Measurements from ENCODE around the gene CYP46A1. TPM values are rescaled to one million over a fixed set of nuclear protein-coding genes. Genes with fewer than 3 reads are reported as not detected.
A peak's percentile ranks its signal among the peaks of the same experiment; 100 is the strongest.

Gene CYP46A1
- total RNA-seq, 1 experiment from 2014 or later = not detected

DNA sequence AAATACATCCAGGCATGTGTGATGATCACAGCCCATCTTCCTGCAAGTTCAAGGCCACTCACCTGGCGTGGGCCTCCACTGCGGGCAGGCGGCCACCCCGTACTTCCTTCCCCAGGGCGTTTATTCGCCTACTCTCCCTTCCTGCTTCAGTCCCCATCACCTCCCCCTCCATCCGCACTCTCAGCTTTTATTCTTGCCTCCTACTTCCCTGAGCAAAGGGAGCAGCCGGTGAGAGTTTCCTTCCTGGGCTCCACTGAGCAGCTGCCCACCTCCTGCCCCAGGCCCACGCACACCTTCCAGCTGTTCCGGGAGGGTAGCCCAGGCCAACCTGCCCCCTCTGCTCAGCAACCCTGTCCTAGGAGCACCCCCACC lies 4.1 kb downstream of the CYP46A1 start:
- no peak for DNase-seq (ENCODE audit: low spot score)

DNA sequence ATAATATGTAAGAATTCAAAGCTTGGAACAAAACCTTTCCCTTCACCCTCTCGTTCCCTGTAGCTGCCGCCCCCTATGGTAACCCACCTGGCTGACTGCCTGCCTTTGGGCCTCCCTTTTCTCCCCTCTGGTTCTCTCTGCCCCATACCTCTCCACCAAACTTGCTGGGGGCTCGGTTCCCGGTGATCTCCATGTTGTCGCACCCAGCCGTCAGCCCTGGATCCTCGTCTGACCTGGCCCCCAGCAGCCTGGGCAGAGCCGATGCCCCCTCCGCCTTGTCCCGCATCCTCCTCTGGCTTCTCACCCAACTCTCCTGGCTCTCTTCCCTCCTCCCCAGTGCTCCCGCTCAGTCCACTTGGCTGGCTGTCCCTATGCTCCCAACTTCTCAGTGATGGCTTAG lies 4.5 kb downstream of the CYP46A1 start:
- no peak for DNase-seq (ENCODE audit: low spot score)

GRCh38 chr14:99689266-99690236 lies 5.5 kb downstream of the CYP46A1 start:
- no peak for DNase-seq (ENCODE audit: low spot score)

GRCh38 chr14:99690636-99691035 lies 6.5 kb downstream of the CYP46A1 start:
- DNase-seq (ENCODE audit: low spot score) = no peak

GRCh38 chr14:99691111-99691885 lies 7.2 kb downstream of the CYP46A1 start:
- no peak for DNase-seq (ENCODE audit: low spot score)

DNA sequence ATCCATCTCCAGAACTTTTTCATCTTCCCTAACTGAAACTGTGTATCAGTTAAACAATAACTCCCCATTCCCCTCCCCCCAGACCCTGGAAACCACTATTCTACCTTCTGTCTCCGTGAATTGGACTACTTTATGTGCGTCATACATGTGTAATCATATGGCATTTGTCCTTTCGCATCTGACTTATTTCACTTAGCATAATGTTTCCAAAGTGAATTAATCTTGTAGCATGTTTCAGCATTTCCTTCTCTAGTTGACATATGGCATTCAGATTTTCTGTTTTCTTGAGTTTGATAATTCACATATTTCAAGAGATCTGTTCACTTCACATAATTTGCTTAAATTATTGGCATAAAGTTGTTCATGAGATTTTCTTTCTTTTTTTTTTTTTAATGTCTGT lies 9.8 kb downstream of the CYP46A1 start:
- no peak for DNase-seq (ENCODE audit: low spot score)

DNA sequence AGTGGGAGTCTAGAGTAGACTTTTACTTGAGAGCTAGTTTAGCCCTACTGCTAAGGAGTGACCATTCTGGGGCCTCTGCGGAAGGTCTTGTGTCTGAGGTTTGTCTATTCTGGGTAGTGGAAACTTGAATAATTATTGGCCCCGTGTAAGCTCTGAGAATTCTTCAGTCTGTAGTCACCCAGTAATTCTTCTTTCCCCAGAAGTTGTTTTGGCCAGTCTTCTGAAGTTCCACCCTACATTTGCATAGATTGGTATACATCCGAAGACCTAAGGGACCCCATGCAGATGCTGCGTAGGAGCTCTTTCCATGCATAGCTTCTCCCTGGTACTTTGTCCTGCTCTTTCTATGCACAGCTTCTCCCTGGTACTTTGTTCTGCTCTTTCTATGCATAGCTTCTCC lies 12.8 kb downstream of the CYP46A1 start:
- DNase-seq (ENCODE audit: low spot score) = no peak

DNA sequence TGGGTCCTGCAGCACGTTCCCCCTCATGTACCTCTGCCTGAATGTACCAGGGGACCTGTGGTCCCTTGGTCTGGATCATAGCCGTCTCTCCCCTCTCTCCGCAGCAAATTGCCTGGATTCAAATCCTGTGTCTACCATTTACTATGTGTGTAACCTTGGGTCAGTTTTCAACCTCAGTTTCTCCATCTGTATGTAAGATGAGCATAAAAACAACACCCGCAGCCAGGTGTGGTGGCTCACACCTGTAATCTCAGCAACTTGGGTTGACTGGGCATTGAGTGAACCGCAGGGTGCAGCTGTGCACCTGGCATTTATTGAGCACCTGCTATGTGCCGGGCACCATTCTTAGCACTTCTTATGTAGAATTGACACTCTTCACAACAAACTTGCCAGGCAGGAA lies 14.1 kb downstream of the CYP46A1 start:
- DNase-seq (ENCODE audit: low spot score) = no peak

DNA sequence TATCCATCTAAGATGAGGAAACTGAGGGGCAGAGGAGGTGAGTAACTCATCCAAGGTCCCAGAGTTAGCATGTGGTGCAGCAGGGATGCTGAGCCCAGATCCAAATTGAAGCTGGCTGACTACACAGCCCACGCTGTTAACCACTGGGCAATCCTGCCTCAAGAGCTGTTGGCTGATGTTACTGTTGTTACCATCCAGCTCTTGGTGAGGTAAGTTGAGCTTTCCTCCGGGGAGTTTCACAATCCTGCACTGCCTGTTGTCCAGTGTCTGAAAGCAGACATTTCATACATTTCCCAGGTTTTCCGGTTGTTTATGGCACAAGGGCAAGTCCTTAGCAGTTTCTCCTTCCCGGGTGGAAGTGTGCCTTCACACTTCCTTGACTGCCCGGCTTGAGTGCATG lies 14.5 kb downstream of the CYP46A1 start:
- DNase-seq (ENCODE audit: low spot score) = no peak

DNA sequence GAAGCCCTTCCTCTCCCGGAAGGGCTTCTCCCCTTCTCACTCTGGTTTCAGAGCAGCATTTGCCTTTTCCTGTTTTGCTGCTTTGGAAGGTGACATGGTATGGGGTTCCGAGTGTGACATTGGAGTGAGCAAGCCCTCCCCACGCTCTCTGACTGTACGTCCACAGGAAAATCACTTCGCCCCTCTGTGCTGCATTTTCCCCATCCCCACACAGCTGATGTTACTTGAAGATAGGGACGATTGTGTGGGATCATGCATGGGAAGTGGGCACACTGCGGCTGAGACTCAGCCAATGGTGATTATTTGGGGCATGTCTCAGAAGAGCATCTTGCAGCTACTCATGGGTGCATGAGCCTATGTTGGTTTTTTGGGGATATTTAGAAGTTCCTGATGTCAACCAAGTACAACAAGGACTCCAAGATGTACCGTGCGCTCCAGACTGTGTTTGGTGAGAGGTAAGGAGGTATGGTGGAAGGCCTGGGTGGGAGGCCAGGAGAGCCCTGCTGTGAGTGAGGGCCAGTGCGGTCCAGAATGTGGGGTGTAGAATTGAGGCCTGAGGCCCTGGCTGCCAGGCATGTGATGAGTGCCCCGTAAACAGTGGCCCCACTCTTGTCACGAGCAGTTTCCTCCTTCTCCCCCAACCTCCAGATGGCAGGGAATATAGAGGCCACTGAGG lies 15.1 kb downstream of the CYP46A1 start:
- DNase-seq (ENCODE audit: low spot score) = peak; percentile 1

- DNase-seq (ENCODE audit: low spot score) = no peak
Observed at GRCh38 chr14:99699861-99700260, 15.8 kb downstream of the CYP46A1 start.

DNA sequence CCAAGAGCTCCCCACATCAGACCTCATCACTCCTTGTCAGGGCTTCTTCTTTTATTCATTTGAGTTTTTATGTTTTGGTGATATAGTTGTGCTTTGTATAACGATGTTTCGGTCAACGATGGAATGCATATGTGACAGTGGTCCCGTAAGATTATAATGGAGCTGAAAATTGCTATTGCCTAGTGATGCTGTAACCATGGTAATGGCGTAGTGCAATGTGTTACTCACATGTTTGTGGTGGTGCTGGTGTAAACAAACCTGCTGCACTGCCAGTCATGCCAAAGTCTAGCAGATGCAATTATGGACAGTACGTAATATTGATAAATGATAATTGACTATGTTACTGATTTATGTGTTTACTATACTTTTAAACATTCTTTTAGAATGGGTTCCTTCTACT lies 16.3 kb downstream of the CYP46A1 start:
- no peak for DNase-seq (ENCODE audit: low spot score)

DNA sequence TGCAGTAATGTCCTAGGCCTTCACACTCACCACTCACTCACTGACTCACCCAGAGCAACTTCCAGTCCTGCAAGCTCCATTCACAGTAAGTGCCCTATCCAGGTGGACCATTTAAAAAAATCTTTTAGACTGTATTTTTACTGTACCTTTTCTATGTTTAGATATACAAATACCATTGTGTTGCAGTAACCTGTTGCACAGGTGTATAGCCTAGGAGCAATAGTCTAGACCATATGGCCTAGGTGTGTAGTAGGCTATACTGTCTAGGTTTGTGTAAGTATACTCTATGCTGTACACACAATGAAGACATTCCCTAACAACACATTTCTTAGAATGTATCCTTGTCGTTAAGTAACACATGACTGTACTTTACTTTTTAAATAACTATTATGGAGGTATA lies 17.2 kb downstream of the CYP46A1 start:
- DNase-seq (ENCODE audit: low spot score) = no peak

GRCh38 chr14:99702115-99702514 lies 18.0 kb downstream of the CYP46A1 start:
- no peak for DNase-seq (ENCODE audit: low spot score)

DNA sequence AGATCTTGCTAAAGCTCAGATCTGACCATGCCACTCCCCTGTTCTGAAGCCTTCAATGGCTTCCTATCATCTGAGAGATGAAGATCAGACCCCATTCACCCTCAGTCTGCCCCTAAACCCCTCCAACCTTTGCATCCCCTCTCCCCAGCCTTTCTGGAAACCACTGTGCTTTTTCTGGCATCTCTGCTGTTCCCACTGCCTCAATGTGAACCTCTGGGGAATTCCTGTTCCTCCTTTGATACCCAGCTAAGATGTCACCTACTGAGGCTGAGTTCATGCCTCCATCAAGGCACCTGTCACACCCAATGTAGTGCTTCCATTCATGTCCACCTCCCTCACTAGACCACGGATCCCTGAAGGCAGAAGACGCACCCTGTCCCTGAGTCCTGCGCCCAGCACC lies 19.3 kb downstream of the CYP46A1 start:
- DNase-seq (ENCODE audit: low spot score) = no peak

DNA sequence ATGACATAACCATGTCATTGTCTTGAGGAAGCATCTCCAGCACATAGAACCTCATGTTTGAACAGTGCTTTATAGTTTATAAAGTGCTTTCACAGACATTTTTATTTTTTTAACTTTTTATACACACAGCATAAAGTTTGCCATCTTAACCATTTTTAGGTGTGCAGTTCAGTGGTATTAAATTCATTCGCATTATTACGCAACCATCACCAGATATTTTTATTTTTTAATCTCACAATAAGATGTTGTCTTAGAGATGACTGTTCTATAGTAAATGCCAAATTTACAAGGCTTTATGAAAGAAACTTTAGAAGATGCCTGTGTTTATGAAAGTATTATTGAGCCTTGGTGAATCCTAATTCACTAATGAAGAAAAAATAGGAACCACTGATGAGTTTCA lies 19.9 kb downstream of the CYP46A1 start:
- no peak for DNase-seq (ENCODE audit: low spot score)

DNA sequence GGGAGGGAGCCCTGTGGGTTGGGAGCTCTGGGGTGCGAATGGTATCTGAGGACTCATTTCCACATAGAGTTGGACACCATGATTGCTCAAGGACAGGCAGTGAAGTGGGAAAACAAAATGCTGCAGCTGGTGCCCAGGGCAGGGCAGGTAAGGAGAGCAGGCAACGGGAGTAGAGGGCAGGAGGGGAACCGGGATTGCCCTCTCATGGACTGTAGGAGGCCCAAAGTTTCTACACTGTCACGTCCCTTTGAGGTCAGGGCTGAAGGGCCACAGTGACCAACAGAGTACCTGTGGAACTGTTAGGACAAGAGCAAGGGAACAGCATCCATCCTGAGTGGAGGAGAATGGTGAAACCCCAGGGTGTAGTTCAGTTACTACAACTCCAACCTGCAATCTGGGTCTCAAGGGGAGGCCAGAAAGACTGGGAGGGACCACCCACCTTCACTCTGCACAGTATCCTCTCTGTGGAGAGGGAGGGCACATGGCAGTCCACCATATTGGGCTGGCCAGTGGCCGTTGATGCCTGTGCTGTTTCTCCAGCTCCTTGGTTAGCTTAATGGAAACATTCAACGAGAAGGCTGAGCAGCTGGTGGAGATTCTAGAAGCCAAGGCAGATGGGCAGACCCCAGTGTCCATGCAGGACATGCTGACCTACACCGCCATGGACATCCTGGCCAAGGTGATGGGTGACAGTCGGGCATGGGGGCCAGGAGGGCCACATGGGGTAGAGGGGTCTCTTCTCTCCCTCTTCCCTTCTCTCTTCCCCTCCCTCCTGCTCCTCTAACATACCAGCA lies 22.2 kb downstream of the CYP46A1 start:
- no peak for DNase-seq (ENCODE audit: low spot score)

DNA sequence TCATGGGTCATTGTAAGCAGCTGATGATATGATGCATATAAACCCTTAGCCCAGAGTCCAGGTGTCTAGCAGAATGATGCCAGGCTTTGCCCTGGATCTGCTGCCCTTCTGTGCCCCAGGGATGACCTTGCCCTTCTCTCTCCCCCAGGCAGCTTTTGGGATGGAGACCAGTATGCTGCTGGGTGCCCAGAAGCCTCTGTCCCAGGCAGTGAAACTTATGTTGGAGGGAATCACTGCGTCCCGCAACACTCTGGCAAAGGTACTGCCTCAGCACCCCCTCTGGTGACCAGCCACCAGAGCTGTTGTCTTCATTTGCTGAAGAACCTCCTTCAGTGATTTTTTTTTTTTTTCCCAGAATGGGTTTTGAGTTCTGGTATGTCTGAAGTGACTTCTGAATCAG lies 23.3 kb downstream of the CYP46A1 start:
- DNase-seq (ENCODE audit: low spot score) = no peak

GRCh38 chr14:99707921-99708320 lies 23.8 kb downstream of the CYP46A1 start:
- DNase-seq (ENCODE audit: low spot score) = no peak

DNA sequence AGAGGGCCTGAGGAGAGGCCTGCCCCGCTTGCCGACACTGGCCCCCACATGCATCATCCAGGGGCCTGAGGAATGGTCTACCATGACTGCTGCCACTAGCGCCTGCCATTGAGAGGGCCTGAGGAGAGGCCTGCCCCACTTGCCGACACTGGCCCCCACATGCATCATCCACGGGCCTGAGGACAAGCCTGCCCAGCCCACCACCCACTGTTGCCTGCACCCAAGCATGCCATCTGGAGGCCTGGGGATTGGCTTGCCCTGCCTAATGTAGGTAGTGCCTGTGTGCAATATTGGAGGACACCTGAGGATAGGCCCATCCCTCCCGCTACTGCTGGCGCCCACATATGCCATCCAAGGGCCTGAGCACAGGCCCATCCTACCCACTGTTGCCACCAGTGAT lies 24.4 kb downstream of the CYP46A1 start:
- DNase-seq (ENCODE audit: low spot score) = no peak

GRCh38 chr14:99713972-99714371 lies 29.9 kb downstream of the CYP46A1 start:
- no peak for DNase-seq (ENCODE audit: low spot score)

Measured in H4 (cell line).